Measurements from ENCODE around the gene LIPC.

LIPC gene

GRCh38 chr15:58489289-58490085, 57.7 kb downstream of the LIPC start:
- no peaks in the 10 kb centered on the region for H3K36me3 ChIP-seq (replicated peaks; ENCODE audit: insufficient read depth, low read length)
- H3K9me2 ChIP-seq (replicated peaks; ENCODE audit: insufficient read depth, low read length), result no peaks in the 10 kb centered on the region
- TF ChIP-seq, protein P1, sequence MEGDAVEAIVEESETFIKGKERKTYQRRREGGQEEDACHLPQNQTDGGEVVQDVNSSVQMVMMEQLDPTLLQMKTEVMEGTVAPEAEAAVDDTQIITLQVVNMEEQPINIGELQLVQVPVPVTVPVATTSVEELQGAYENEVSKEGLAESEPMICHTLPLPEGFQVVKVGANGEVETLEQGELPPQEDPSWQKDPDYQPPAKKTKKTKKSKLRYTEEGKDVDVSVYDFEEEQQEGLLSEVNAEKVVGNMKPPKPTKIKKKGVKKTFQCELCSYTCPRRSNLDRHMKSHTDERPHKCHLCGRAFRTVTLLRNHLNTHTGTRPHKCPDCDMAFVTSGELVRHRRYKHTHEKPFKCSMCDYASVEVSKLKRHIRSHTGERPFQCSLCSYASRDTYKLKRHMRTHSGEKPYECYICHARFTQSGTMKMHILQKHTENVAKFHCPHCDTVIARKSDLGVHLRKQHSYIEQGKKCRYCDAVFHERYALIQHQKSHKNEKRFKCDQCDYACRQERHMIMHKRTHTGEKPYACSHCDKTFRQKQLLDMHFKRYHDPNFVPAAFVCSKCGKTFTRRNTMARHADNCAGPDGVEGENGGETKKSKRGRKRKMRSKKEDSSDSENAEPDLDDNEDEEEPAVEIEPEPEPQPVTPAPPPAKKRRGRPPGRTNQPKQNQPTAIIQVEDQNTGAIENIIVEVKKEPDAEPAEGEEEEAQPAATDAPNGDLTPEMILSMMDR (IDR thresholded peaks at IDR 0.05; ENCODE audit: low read length), result no peak
- no peak overlapping the region for H3K4me2 ChIP-seq (ENCODE audit: low read depth, low read length)
- no peak overlapping the region for H3K9ac ChIP-seq (ENCODE audit: low read length)
- DNase-seq, result no peak
- H3K4me1 ChIP-seq (ENCODE audit: low read length), result no peaks in the 10 kb centered on the region
- H2AFZ ChIP-seq (ENCODE audit: low read length), result no peak overlapping the region
- H3K4me3 ChIP-seq (ENCODE audit: low read length), result no peak overlapping the region
- no peaks in the 10 kb centered on the region for H3F3A ChIP-seq (ENCODE audit: insufficient read depth, low read length)
- no peak overlapping the region for H3K27ac ChIP-seq (ENCODE audit: low read length)
- H3K9me3 ChIP-seq (replicated peaks; ENCODE audit: insufficient read depth, low read length), result no peaks in the 10 kb centered on the region
- H4K20me1 ChIP-seq (ENCODE audit: insufficient read depth, low read length), result no peaks in the 10 kb centered on the region
- H3K79me2 ChIP-seq (ENCODE audit: low read length), result no peaks in the 10 kb centered on the region
- H3K27me3 ChIP-seq (replicated peaks; ENCODE audit: insufficient read depth, low read length), result no peaks in the 10 kb centered on the region

DNA sequence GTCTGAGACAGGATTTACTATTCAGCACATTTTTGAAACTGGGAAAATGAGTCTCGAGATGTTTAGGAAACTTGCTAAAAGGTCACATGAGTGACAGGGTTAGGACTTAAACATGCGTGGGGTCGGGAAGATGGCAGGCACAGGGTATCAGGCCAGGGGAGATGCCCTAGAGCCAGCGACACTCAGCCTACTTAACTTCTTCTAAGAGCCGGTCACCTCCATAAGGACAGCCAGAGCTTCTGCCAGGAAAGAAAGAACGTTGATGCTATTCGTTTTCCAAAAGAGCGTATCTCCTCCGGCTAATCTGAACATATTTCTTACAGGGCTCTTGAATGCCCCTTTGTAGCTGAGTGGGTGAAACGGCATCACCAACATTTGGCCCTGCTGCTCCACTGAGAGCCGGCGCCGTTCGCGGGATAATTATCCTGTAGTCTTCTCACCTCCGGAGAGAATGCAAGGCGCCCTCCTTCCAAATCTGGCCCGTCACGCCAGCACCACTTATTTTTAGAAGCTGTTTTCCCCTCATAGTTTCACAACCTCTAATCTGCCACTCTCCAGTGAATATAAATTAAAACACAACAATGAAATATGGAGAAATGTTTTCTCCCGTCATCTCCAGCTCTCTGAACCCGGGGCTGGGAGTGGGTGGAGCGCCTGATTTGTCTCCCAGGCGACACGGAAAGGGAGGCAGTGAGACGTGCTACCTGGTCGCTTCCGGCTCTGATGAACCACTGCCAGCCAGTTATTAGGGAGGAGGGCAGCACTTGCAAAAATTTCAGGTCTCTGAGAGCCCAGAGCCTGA, 58.5 kb downstream of the LIPC start:
- H3K27ac ChIP-seq (ENCODE audit: low read length), result no peak overlapping the region
- no peaks in the 10 kb centered on the region for H3K9me2 ChIP-seq (replicated peaks; ENCODE audit: insufficient read depth, low read length)
- H3K9ac ChIP-seq (ENCODE audit: low read length), result no peak overlapping the region
- H3K9me3 ChIP-seq (replicated peaks; ENCODE audit: insufficient read depth, low read length), result no peaks in the 10 kb centered on the region
- no peak overlapping the region for H3K4me2 ChIP-seq (ENCODE audit: low read depth, low read length)
- DNase-seq, result no peak
- no peaks in the 10 kb centered on the region for H3F3A ChIP-seq (ENCODE audit: insufficient read depth, low read length)
- H3K4me3 ChIP-seq (ENCODE audit: low read length), result no peak overlapping the region
- no peaks in the 10 kb centered on the region for H3K36me3 ChIP-seq (replicated peaks; ENCODE audit: insufficient read depth, low read length)
- no peaks in the 10 kb centered on the region for H3K27me3 ChIP-seq (replicated peaks; ENCODE audit: insufficient read depth, low read length)
- no peak overlapping the region for H2AFZ ChIP-seq (ENCODE audit: low read length)
- no peaks in the 10 kb centered on the region for H3K4me1 ChIP-seq (ENCODE audit: low read length)
- TF ChIP-seq EZH2phosphoT487 (IDR thresholded peaks at IDR 0.05; ENCODE audit: low read length) (no peak), EZH2 (optimal IDR thresholded peaks at IDR 0.05; ENCODE audit: low read depth, low read length) (no peak)
- TF ChIP-seq, protein P1 (IDR thresholded peaks at IDR 0.05; ENCODE audit: low read length), result no peak
- no peaks in the 10 kb centered on the region for H4K20me1 ChIP-seq (ENCODE audit: insufficient read depth, low read length)
- H3K79me2 ChIP-seq (ENCODE audit: low read length), result no peaks in the 10 kb centered on the region

DNA sequence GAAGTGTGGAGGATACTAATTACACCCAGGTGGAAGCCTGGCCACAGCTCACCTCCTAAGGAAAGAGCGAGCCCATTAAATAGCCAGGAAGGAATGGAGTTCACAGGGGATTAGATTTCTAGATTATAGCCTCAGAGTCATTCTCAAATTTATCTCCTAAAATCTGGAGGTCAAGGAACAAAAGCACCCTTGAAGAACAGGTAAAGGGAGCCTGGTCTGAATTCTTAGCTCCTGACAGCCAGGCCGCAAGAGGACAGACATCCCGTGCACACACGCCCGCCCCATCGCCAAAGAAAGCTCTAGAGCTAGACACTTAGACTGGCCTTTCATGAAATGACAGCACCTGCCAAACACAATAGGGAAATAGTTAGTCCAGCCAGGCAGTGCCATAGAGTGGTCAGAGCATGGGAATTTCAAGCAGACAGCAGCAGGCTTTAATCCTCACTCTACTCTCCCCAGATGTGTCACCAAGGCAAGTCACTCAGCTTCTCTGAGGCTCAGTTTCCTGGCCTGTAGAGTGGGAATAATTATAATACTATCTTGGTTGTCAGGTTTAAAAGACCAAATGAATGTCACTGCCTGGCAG, 59.2 kb downstream of the LIPC start:
- Histone ChIP-seq H3K9me3 (replicated peaks; ENCODE audit: insufficient read depth, low read length) (no peaks in the 10 kb centered on the region), H3K4me3 (ENCODE audit: low read length) (no peak overlapping the region), H3K36me3 (replicated peaks; ENCODE audit: insufficient read depth, low read length) (no peaks in the 10 kb centered on the region), H3K79me2 (ENCODE audit: low read length) (no peaks in the 10 kb centered on the region), H2AFZ (ENCODE audit: low read length) (no peak overlapping the region), H3F3A (ENCODE audit: insufficient read depth, low read length) (no peaks in the 10 kb centered on the region), H3K27me3 (replicated peaks; ENCODE audit: insufficient read depth, low read length) (no peaks in the 10 kb centered on the region), H3K4me2 (ENCODE audit: low read depth, low read length) (no peak overlapping the region), H3K9me2 (replicated peaks; ENCODE audit: insufficient read depth, low read length) (no peaks in the 10 kb centered on the region), H3K9ac (ENCODE audit: low read length) (no peak overlapping the region), H4K20me1 (ENCODE audit: insufficient read depth, low read length) (no peaks in the 10 kb centered on the region), H3K4me1 (ENCODE audit: low read length) (no peaks in the 10 kb centered on the region), H3K27ac (ENCODE audit: low read length) (no peak overlapping the region)
- DNase-seq, result no peak
- no peak for TF ChIP-seq EZH2 (optimal IDR thresholded peaks at IDR 0.05; ENCODE audit: low read depth, low read length)
- TF ChIP-seq EZH2phosphoT487 (IDR thresholded peaks at IDR 0.05; ENCODE audit: low read length), result no peak
- TF ChIP-seq, protein P1 (IDR thresholded peaks at IDR 0.05; ENCODE audit: low read length), result no peak
